ENCODE measurements around the gene A3GALT2. TPM values are rescaled to one million over a fixed set of nuclear protein-coding genes. Genes with fewer than 3 reads are reported as not detected.
"Not testable (repeated sequence)": the region's sequence is repeated elsewhere in the genome, so short reads cannot be mapped to it uniquely, and the experiment has no call there.

Gene A3GALT2
- total RNA-seq, 1 donor from 2014 or later, result not detected

DNA sequence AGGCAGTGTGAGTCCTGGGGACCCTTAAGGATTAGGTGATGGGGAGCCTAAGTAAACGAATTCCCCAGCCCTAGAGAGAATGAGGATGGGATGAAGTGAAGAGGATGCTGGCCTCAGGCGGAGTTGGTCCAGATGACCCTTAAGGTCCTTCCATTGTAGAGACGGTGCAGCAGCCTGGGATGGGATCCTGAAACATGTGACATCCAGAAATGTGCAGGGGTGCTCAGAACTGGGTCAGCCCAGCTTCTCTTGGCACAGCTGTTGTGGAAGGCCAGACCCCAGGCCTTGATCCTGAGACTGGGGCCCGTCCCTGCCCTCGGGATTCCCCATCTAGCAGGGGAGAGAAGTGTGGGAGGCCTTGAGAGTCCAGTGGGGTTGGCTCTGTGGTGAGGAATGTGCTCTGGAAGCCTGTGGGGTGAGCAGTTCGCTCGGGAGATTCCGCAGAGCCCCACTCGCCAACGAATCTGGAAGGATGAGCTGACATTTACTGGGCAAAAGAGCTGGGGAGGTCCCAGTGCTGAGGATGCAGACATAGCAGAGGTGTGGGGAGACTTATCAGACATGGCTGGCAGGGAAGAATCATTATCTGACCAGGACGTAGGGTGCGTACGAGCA lies 28.1 kb downstream of the A3GALT2 start:
- DNase-seq, result no peak

DNA sequence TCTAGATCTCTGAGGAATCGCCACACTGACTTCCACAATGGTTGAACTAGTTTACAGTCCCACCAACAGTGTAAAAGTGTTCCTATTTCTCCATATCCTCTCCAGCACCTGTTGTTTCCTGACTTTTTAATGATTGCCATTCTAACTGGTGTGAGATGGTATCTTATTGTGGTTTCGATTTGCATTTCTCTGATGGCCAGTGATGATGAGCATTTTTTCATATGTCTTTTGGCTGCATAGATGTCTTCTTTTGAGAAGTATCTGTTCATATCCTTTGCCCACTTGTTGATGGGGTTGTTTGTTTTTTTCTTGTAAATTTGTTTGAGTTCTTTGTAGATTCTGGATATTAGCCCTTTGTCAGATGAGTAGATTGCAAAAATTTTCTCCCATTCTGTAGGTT lies 30.3 kb downstream of the A3GALT2 start:
- not testable (repeated sequence) for DNase-seq

DNA sequence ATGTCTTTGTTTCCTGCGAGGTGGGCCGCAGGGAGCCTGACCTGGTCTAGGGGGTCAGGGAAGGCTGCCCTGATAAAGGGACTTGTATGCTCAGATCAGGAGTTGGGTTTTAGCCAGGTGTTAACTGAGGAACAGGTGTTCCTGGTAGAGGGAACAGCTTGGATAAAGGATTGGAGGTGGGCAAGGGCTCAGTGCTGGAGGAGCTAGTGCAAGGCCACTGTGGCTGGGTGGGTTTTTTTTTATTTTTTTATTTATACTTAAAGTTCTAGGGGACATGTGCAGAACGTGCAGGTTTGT lies 31.1 kb downstream of the A3GALT2 start:
- no peak for DNase-seq

DNA sequence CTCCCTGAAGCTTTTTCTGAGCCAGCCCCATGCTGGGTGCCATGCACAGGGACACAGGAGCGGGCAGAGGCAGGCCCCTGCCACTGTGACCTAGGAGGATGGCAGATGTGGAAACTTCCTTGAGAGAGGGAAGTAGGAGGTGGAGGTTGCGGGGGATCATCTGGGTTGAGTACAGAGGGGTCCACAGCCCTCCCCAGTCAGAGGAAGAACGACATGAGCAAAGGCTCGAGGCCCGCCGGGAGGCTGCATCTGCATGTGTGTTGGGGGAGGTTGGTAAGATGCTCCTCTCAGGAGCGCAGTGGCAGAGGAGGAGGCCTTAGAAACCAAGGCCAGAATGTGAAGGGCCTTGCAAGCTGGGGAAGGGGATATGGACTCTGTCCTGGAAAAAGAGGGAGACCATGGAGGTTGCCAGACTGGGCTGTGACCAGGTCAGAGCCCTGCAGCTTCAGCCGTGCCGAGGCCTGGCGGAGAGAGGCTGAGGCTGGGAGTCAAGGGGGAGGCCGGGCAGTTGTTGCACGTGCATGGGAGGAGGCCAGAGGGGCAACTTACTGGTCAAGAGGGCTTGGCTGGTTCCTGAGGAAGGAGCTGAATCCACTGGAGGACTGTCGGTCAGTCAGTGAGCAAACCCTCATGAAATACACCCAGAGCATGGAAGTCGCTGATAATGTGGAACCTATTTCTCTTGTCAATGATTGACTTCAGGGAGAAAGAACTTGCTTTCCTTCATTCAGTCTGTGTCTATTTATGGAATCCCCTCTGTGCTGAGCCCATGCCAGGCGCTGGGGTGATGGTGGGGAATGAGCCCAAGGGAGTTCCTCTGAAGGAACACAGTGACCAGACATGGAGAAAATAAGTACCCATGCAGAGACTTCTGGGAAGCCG lies 31.7 kb downstream of the A3GALT2 start:
- DNase-seq, result no peak

GRCh38 chr1:33287317-33287716 lies 33.6 kb downstream of the A3GALT2 start:
- no peak for DNase-seq

- no peak for DNase-seq
These were observed 34.3 kb downstream of the A3GALT2 start for GRCh38 chr1:33286451-33287185.

DNA sequence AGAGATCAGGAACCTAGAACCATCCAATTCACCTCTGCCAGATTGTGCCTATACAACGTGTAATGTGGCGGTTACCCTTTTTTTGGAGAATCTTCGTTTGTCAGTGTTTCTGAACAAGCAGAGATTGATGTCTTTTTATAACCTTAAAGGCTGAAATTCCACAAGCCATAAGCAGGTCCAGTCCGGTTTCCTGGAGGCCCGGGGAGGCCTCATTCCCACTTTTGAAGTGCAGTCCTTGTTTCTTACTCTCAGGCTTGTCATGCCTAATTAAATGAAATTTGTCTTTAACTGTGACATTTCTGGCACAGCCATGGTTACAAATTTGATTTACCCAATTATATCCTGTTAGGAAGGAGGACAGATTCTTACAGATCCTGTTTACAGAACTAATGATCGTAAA lies 36.8 kb downstream of the A3GALT2 start:
- no peak for DNase-seq

- no peak for DNase-seq
These were observed 38.1 kb downstream of the A3GALT2 start for GRCh38 chr1:33282791-33283190.

DNA sequence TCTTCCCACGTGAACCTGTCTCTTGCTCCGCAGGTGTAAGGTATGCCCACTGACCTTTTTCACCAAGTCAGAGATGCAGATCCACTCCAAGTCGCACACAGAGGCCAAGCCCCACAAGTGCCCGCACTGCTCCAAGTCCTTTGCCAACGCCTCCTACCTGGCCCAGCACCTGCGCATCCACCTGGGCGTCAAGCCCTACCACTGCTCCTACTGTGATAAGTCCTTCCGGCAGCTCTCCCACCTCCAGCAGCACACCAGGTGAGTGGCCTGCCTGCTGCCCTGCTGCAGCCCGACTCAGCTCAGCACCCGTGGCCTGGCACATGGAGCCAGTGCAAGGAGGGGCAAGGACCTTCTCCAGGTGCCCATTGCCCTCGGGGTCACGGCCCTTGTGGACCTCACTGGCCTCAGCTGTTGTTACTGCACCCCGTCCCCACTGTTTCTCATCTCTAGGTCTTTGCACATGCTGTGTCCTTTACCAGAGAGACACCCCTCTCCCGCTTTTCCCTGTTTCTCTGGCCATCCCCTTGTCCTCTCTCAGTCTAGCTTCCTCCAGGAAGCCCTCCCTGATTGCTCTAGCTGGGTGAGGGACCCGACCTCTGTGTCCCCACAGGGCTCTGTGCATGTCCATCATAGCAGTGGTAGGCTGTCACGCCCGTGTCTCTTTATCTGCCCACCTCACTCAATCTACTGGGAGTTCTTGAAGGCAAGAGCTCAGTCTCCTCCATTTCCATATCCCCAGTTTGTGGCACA lies 39.2 kb downstream of the A3GALT2 start:
- DNase-seq, result no peak

GRCh38 chr1:33280091-33280661 lies 40.7 kb downstream of the A3GALT2 start:
- DNase-seq, result no peak

DNA sequence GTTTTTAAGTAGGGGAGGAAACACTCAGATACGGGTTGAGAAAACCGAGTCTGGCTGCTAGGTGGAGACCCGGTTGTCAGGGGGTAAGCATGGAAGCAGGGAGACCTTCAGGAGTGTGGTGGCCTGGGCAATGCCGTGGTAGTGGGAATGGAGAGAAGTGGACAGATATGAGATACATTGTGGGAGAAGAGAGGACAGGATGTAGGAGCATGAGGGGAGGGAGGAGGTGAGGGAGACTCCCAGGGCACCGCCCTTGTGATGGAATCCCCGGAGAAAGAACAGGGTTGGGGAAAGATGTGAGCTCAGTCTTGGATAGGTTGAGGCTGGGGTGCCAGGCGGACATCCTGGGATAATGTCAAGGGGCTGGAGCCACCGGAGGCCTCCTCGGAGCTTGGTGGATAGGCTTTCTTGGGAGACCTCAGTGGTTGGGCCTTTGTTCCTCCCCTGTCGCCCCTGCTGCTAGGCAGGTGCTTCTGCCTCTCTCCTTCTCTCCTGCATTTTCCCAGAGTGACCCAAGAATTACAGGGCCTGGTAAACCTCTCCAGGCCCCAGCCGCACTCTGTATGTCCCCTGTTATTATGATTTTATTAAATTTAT lies 43.3 kb downstream of the A3GALT2 start:
- no peak for DNase-seq

DNA sequence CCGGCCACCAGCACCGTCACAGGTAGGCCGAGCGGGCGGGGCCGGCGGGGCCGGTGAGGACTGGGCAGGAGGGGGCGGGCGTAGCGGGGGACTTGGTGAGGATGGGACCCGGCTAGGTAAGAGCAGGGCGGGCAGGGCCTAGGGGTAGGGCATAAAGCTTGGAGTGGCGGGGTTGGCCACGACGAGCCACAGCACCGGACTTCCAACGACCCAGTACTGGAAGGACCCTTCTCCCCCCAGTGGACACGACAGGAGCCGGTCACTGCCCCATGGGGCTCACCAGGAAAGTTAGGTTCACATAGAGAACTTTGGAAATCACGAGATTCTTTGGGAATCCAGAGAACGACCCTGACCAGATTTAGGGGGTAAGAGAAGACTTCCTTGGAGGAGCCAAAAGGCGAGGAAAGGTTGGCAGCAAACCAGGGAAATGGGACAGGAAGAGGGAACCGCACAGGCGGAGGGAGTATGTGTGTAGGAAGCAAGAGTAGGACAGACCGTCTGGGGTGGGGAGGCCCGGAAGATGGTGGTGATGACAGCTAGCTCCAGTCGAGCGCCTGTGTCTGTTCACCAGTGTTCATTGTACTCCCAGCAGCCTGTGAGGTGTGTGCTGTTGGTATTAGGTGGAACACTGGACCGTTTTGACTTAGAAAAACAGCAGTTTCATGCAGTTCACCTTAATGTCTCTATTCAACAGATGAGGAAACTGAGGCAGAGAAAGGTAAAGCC lies 44.2 kb downstream of the A3GALT2 start:
- DNase-seq, result no peak

GRCh38 chr1:33275706-33276572 lies 45.0 kb downstream of the A3GALT2 start:
- DNase-seq, result no peak

- no peak for DNase-seq
These were observed 45.7 kb downstream of the A3GALT2 start for GRCh38 chr1:33275195-33275594.

DNA sequence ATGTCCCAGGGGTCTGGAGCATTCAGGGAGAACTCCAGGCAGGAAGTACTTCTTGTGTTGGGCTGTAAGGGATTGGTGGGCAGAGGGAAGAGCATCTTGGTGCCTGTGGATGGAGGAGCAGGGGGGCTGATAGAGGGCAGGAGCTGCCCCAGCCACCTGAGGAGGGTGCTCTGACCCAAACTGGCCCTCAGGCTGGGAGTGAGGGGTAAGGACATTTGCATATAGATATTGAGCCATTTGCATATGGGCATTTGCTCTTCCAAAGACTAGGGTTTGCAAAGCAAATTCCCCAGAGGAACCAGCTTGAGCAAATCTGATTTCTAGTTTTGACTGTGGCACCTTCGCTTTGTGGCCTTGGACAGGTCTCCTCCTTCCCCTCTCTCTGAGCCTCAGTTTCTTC lies 46.5 kb downstream of the A3GALT2 start:
- DNase-seq, result no peak

- DNase-seq, result no peak
These were observed 46.9 kb downstream of the A3GALT2 start for GRCh38 chr1:33273961-33274371.

GRCh38 chr1:33273406-33273805 lies 47.5 kb downstream of the A3GALT2 start:
- no peak for DNase-seq

DNA sequence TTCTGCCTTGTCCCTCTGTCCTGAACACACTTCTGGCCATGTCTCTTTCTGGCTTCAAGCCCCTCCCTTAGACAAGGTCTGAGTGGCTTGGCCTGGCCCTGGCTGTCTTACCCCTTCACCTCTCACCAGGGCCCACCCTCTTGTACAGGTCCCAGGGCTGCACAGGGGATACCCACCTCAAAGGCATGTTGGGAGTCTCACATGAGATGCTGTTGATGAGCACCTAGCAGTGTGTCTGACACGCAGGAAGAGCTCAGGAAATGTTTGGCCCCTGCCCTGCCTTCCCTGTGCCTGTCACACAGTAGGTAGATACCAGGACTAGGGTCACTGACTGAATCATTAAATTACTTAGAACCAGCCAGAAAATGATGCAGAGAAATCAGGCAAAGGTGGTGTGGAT lies 48.0 kb downstream of the A3GALT2 start:
- no peak for DNase-seq

GRCh38 chr1:33272509-33272908 lies 48.4 kb downstream of the A3GALT2 start:
- no peak for DNase-seq

Data from occipital lobe (tissue), 2 donors.